Measurements from ENCODE around the gene MED12L. TPM values are rescaled to one million over a fixed set of nuclear protein-coding genes. Genes with fewer than 3 reads are reported as not detected.

Gene MED12L
- total RNA-seq, 2 experiments from 2014 or later, result 12.6 to 32.7 TPM

- Histone ChIP-seq H3K4me1 (ENCODE audit: insufficient read depth, low read length, poor library complexity, severe bottlenecking) (no peaks in the 10 kb centered on the region), H4K20me1 (ENCODE audit: insufficient read depth, low read length) (no peaks in the 10 kb centered on the region), H3K9me3 (ENCODE audit: low read length) (no peaks in the 10 kb centered on the region), H3K9me2 (ENCODE audit: insufficient read depth, low read length) (no peaks in the 10 kb centered on the region), H3K36me3 (ENCODE audit: insufficient read depth, low read length) (no peaks in the 10 kb centered on the region), H3K27ac (ENCODE audit: low read depth, low read length, poor library complexity, severe bottlenecking) (no peak overlapping the region), H3K79me2 (ENCODE audit: insufficient read depth, low read depth, low read length) (no peaks in the 10 kb centered on the region), H2AFZ (ENCODE audit: low read length) (no peak overlapping the region), H3K4me3 (ENCODE audit: low read depth, low read length, poor library complexity, severe bottlenecking) (no peak overlapping the region), H3K4me2 (ENCODE audit: low read length) (no peak overlapping the region)
- intact Hi-C loops (cut with micrococcal nuclease; ENCODE audit: unreplicated experiment), result no loop called here
- no peak for DNase-seq (ENCODE audit: low spot score)
- TF ChIP-seq EZH2phosphoT487 (IDR thresholded peaks at IDR 0.05; ENCODE audit: borderline replicate concordance, low read depth, low read length) (no peak), CTCF (conservative IDR thresholded peaks at IDR 0.05; ENCODE audit: low read length) (no peak)
- POLR2A ChIA-PET, result interaction anchor here (1.3 kb wide), 1 partner anchor 50 kb away, joined by 4 read pairs; no protein-coding TSS in a partner anchor
- BruUV-seq (replicated peaks), result no TSS peak
- CTCF ChIA-PET (ENCODE audit: unreplicated experiment), result no interaction called here
These were observed 132.7 kb downstream of the MED12L start for GRCh38 chr3:151218136-151218535.

DNA sequence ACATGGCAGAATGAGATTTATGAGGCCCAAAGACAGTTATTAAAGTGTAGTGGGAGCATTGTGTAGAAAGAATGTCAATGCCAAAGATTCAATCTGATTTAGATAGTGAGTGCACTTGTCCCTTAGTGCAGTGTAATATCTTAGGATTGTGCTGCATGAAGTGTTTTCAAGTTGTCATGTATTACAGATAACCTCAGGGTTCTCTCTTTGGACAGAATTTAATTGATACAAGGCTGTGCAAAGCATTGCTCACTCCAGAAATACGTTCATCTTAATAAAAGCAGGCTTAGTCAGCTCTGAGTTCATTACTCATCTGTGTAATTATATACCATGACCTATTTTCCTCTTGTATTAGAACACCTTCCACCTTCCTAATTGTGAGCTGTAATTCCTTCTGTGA lies 133.6 kb downstream of the MED12L start:
- no peak overlapping the region for H3K4me2 ChIP-seq (ENCODE audit: low read length)
- CTCF ChIA-PET (ENCODE audit: unreplicated experiment), result no interaction called here

More for the DNA sequence above, 133.6 kb downstream of the MED12L start:
- no peaks in the 10 kb centered on the region for H3K79me2 ChIP-seq (ENCODE audit: insufficient read depth, low read depth, low read length)
- POLR2A ChIA-PET, result interaction anchor here (0.6 to 1.3 kb wide), 4 partner anchors 29 to 67 kb away, joined by 3 to 6 read pairs (median 4); no protein-coding TSS in a partner anchor
- no peak overlapping the region for H2AFZ ChIP-seq (ENCODE audit: low read length)
- no peak for TF ChIP-seq EZH2phosphoT487 (IDR thresholded peaks at IDR 0.05; ENCODE audit: borderline replicate concordance, low read depth, low read length)
- TF ChIP-seq CTCF (conservative IDR thresholded peaks at IDR 0.05; ENCODE audit: low read length), result no peak
- H3K36me3 ChIP-seq (ENCODE audit: insufficient read depth, low read length), result no peaks in the 10 kb centered on the region
- DNase-seq (ENCODE audit: low spot score), result no peak
- intact Hi-C loops (cut with micrococcal nuclease; ENCODE audit: unreplicated experiment), result no loop called here
- no peak overlapping the region for H3K27ac ChIP-seq (ENCODE audit: low read depth, low read length, poor library complexity, severe bottlenecking)
- no peaks in the 10 kb centered on the region for H3K4me1 ChIP-seq (ENCODE audit: insufficient read depth, low read length, poor library complexity, severe bottlenecking)
- H3K9me2 ChIP-seq (ENCODE audit: insufficient read depth, low read length), result no peaks in the 10 kb centered on the region
- BruUV-seq (replicated peaks), result no TSS peak
- H4K20me1 ChIP-seq (ENCODE audit: insufficient read depth, low read length), result no peaks in the 10 kb centered on the region
- no peaks in the 10 kb centered on the region for H3K9me3 ChIP-seq (ENCODE audit: low read length)
- no peak overlapping the region for H3K4me3 ChIP-seq (ENCODE audit: low read depth, low read length, poor library complexity, severe bottlenecking)

All from OCI-LY7 (cell line).